ENCODE results near the gene FIP1L1.

FIP1L1 gene

GRCh38 chr4:53507058-53507457, 129.6 kb downstream of the FIP1L1 start:
- DNase-seq = no peak

GRCh38 chr4:53507671-53508286, 130.3 kb downstream of the FIP1L1 start:
- DNase-seq = no peak

GRCh38 chr4:53508446-53508845, 131.0 kb downstream of the FIP1L1 start:
- DNase-seq = no peak

- DNase-seq = no peak
Measured at GRCh38 chr4:53510321-53510720, 132.9 kb downstream of the FIP1L1 start.
